DOHH2 (cell line): ENCODE data around the gene CPNE9.

Experiments used
- H3F3A ChIP-seq: fragments of 200-600 bp; sonication (generic), shearing (Covaris generic); 2 replicates; pipeline ENCODE4 v1.6.0; 2016; ENCODE audit warnings: antibody characterized with exemption, mild to moderate bottlenecking; ENCODE audit not compliant: control insufficient read depth, insufficient read depth
- H3K27ac ChIP-seq: fragments of 200-600 bp; sonication (generic); 2 replicates; pipeline ENCODE4 v1.5.1; 2014; ENCODE audit warnings: low read depth, mild to moderate bottlenecking, low read length, moderate library complexity
- H3K27me3 ChIP-seq: fragments of 200-600 bp; sonication (generic); 2 replicates; pipeline ENCODE4 v1.6.1; 2014; ENCODE audit warnings: mild to moderate bottlenecking, low read length, mixed read lengths; ENCODE audit not compliant: control insufficient read depth
- H3K36me3 ChIP-seq: fragments of 200-600 bp; sonication (generic); 2 replicates; pipeline ENCODE4 v1.6.1; 2014; ENCODE audit warnings: mild to moderate bottlenecking, low read length, moderate library complexity, mixed read lengths; ENCODE audit not compliant: control insufficient read depth
- H3K4me1 ChIP-seq: fragments of 200-600 bp; sonication (generic); 2 replicates; pipeline ENCODE4 v1.6.1; 2014; ENCODE audit warnings: mild to moderate bottlenecking, low read length, mixed read lengths; ENCODE audit not compliant: control insufficient read depth
- H3K4me2 ChIP-seq: fragments of 200-600 bp; sonication (generic); 2 replicates; pipeline ENCODE4 v1.6.0; 2014; ENCODE audit warnings: mild to moderate bottlenecking, low read length, moderate library complexity
- H3K4me3 ChIP-seq: fragments of 200-600 bp; sonication (generic); 2 replicates; pipeline ENCODE4 v1.5.1; 2014; ENCODE audit warnings: mild to moderate bottlenecking, low read length, mixed read lengths
- H3K79me2 ChIP-seq: fragments of 200-600 bp; sonication (generic); 2 replicates; pipeline ENCODE4 v1.6.1; 2014; ENCODE audit warnings: mild to moderate bottlenecking, low read length, mixed read lengths; ENCODE audit not compliant: control insufficient read depth
- H3K9me2 ChIP-seq: fragments of 200-600 bp; sonication (generic); replicated peaks from 2 replicates; pipeline ENCODE4 v1.6.1; 2014; ENCODE audit warnings: mild to moderate bottlenecking, low read length, mixed read lengths; ENCODE audit not compliant: control insufficient read depth
- H3K9me3 ChIP-seq: fragments of 200-600 bp; sonication (generic); 2 replicates; pipeline ENCODE4 v1.6.1; 2014; ENCODE audit warnings: antibody characterized with exemption, low read length, mixed read lengths; ENCODE audit not compliant: control insufficient read depth, insufficient read depth
- H4K20me1 ChIP-seq: fragments of 200-600 bp; sonication (generic); 2 replicates; pipeline ENCODE4 v1.6.0; 2014; ENCODE audit warnings: low read depth, mild to moderate bottlenecking, antibody characterized with exemption, low read length, moderate library complexity; ENCODE audit not compliant: control insufficient read depth, insufficient read depth
- EZH2phosphoT487 ChIP-seq: fragments of 200-600 bp; sonication (generic); IDR thresholded peaks from 2 replicates; pipeline ENCODE4 v1.6.1; 2017; ENCODE audit warnings: borderline replicate concordance, mild to moderate bottlenecking, antibody characterized with exemption, low read length, moderate library complexity, mixed read lengths
- TF ChIP-seq, protein P1 (sequence below): fragments of 200-600 bp; sonication (generic); IDR thresholded peaks from one replicate; pipeline ENCODE4 v1.5.1; 2014; ENCODE audit warnings: antibody characterized with exemption, mild to moderate bottlenecking, low read depth, low read length; ENCODE audit not compliant: poor library complexity, severe bottlenecking

Gene CPNE9

DNA sequence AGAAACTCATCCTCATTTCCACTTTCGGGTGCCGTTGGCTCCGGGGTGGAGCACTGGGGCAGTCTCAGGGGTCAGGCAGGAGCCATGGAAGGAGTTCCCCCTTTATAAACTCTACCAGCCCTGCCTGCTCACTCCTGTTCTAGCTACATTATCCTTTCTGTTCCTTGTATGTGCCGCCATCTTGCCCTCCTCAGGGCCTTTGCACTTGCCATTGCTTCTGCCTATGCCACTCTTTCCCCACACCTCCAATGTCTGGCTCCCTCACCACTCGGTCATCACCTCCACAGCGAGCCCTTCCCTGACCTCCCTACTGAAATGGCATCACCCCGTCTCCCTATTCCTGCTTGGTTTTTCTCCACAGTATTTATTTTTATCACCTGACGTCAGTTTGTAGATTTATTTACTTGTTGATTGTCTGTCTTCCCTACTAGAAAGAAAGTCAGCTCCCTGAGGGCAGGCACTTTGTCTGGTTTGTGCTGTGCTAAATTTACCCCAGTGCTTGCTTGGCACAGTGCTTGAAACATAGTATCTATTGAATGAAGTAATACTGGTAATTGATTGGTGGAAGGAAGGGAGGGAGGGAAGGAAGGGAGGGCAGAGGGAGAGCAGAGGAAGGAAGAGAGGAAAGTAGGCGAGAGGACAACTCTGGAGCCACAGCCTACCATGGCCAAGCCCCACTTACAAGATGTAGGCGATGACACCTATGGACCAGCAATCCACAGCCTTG, 57.3 kb downstream of the CPNE9 start:
- H3K79me2 ChIP-seq = no peaks in the 10 kb centered on the region
- peaks cover 3% of the 10 kb centered on the region for H3K4me1 ChIP-seq
- H3K9me2 ChIP-seq = no peaks in the 10 kb centered on the region
- H3K27ac ChIP-seq = no peak overlapping the region
- H3F3A ChIP-seq = no peaks in the 10 kb centered on the region; the same call in 1 of the 2 replicates
- no peaks in the 10 kb centered on the region for H4K20me1 ChIP-seq
- no peaks in the 10 kb centered on the region for H3K27me3 ChIP-seq
- no peak overlapping the region for H3K4me3 ChIP-seq
- TF ChIP-seq EZH2phosphoT487 = no peak
- TF ChIP-seq, protein P1, sequence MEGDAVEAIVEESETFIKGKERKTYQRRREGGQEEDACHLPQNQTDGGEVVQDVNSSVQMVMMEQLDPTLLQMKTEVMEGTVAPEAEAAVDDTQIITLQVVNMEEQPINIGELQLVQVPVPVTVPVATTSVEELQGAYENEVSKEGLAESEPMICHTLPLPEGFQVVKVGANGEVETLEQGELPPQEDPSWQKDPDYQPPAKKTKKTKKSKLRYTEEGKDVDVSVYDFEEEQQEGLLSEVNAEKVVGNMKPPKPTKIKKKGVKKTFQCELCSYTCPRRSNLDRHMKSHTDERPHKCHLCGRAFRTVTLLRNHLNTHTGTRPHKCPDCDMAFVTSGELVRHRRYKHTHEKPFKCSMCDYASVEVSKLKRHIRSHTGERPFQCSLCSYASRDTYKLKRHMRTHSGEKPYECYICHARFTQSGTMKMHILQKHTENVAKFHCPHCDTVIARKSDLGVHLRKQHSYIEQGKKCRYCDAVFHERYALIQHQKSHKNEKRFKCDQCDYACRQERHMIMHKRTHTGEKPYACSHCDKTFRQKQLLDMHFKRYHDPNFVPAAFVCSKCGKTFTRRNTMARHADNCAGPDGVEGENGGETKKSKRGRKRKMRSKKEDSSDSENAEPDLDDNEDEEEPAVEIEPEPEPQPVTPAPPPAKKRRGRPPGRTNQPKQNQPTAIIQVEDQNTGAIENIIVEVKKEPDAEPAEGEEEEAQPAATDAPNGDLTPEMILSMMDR = no peak
- no peaks in the 10 kb centered on the region for H3K9me3 ChIP-seq
- H3K36me3 ChIP-seq = peaks cover 31% of the 10 kb centered on the region
- no peak overlapping the region for H3K4me2 ChIP-seq

DNA sequence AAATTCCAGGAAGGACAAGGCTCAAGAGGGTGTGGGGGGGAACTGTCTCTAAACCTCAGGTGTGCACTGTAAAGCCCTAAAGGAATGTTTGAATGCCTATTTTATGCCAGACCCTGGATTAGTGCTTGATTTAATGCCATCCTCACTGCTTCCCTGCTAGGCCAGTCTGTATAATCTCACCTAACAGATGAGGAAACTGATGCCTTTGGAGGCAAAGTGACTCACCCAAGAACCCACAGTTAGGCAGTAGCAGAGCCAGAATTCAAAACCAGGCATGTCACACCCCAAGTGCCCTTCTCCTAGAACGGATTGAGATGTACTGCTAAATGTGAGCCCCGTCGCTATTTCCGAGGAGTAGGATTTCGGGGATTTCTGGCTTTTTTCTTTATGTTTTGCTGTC, 58.3 kb downstream of the CPNE9 start:
- Histone ChIP-seq H3K4me2 (no peak overlapping the region), H4K20me1 (no peaks in the 10 kb centered on the region), H3K27me3 (no peaks in the 10 kb centered on the region), H3K9me3 (no peaks in the 10 kb centered on the region), H3K27ac (no peak overlapping the region), H3K9me2 (no peaks in the 10 kb centered on the region), H3K36me3 (peaks cover 21% of the 10 kb centered on the region), H3K79me2 (no peaks in the 10 kb centered on the region), H3K4me3 (no peak overlapping the region), H3F3A (no peaks in the 10 kb centered on the region; the same call in 1 of the 2 replicates), H3K4me1 (peaks cover 11% of the 10 kb centered on the region)
- TF ChIP-seq EZH2phosphoT487 = no peak
- TF ChIP-seq, protein P1 = no peak

DNA sequence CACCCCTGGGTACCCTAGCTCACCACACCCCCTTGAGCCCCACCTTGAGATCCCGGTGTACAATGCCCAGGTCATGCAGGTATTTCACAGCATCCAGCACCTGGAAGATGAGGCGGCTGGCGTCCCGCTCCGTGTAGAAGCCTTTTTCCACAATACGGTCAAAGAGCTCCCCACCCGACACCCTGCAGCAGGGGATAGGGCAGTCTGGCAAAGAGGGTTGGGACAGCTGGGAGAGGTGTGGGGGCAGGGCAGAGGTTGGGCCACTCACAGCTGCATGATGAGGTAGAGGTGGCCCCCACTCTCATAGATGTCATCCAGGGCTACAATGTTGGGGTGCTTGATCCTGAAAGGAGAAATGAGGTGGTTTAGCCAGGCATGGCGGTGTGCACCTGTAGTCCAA, 59.2 kb downstream of the CPNE9 start:
- no peak overlapping the region for H3K27ac ChIP-seq
- no peaks in the 10 kb centered on the region for H3K9me3 ChIP-seq
- no peaks in the 10 kb centered on the region for H3K9me2 ChIP-seq
- no peaks in the 10 kb centered on the region for H3K27me3 ChIP-seq
- peaks cover 12% of the 10 kb centered on the region; the same call in 1 of the 2 replicates for H3K36me3 ChIP-seq
- H3K4me3 ChIP-seq = no peak overlapping the region
- H3F3A ChIP-seq = no peaks in the 10 kb centered on the region; the same call in 1 of the 2 replicates
- H3K4me1 ChIP-seq = peaks cover 11% of the 10 kb centered on the region
- H4K20me1 ChIP-seq = no peaks in the 10 kb centered on the region
- no peak overlapping the region for H3K4me2 ChIP-seq
- H3K79me2 ChIP-seq = no peaks in the 10 kb centered on the region
- TF ChIP-seq, protein P1 = no peak
- TF ChIP-seq EZH2phosphoT487 = no peak
